GM13976 (cell line): ENCODE data around the gene SOCS3.

Experiments
- DNase-seq: peaks from one replicate; pipeline ENCODE4 v3.0.0; 2012; ENCODE audit warnings: low spot score
- in situ Hi-C: fragments of 300-500 bp; cut with MboI; formaldehyde crosslinking; loops from one replicate; pipeline ENCODE4 v1.12.0; 2022; ENCODE audit warnings: low sequenced_read_pairs, mixed read lengths, inconsistent platforms; ENCODE audit not compliant: unreplicated experiment
- TF ChIP-seq, protein P1 (sequence below): IDR thresholded peaks from 2 replicates; pipeline ENCODE4 v1.5.1; 2012; ENCODE audit warnings: borderline replicate concordance, mild to moderate bottlenecking; ENCODE audit not compliant: insufficient read depth; ENCODE audit errors: extremely low read depth, missing control alignments, control extremely low read depth

The SOCS3 gene

GRCh38 chr17:78376161-78376560 is 16.3 kb upstream of the SOCS3 start:
- no peak for DNase-seq
- TF ChIP-seq, protein P1, sequence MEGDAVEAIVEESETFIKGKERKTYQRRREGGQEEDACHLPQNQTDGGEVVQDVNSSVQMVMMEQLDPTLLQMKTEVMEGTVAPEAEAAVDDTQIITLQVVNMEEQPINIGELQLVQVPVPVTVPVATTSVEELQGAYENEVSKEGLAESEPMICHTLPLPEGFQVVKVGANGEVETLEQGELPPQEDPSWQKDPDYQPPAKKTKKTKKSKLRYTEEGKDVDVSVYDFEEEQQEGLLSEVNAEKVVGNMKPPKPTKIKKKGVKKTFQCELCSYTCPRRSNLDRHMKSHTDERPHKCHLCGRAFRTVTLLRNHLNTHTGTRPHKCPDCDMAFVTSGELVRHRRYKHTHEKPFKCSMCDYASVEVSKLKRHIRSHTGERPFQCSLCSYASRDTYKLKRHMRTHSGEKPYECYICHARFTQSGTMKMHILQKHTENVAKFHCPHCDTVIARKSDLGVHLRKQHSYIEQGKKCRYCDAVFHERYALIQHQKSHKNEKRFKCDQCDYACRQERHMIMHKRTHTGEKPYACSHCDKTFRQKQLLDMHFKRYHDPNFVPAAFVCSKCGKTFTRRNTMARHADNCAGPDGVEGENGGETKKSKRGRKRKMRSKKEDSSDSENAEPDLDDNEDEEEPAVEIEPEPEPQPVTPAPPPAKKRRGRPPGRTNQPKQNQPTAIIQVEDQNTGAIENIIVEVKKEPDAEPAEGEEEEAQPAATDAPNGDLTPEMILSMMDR: no peak
- in situ Hi-C loops: no loop called here

DNA sequence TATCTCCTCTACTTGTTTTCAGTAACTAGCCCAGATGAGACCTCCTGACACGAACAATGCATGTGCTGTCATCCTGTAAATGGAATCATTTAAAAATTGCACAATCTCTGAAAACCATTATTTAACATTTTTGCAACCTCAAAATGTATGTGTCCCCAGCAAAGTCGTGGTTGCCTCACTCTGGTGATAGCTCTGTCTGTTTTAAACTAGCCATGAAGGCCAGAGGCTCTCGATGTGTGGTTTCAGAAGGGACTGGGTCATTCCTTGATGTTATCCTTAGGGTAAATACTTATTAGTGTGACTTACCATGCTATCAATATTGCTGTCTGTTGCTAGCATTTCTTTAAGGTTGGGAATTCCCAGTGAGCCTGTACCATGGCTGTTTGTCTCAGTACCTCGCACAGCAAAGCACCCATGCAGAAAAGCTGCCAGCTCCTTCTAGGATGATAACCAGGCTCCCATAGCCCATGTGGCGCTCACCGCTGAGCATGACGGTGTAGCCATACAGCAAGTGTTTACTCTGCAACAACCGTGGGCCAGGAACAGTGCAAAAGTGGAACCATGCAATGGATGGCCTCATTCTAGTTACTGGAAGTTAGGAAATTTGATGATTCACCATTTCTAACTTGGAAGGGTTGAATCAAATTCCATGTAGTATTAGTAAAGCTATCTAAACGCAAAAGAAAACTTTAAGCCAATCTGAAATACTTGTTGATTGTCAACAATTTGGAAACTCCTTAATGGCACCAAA is 15.7 kb upstream of the SOCS3 start:
- no peak for DNase-seq
- in situ Hi-C loops: no loop called here
- TF ChIP-seq, protein P1: no peak

GRCh38 chr17:78374631-78375274 is 14.9 kb upstream of the SOCS3 start:
- in situ Hi-C loops: no loop called here
- TF ChIP-seq, protein P1: no peak
- no peak for DNase-seq

DNA sequence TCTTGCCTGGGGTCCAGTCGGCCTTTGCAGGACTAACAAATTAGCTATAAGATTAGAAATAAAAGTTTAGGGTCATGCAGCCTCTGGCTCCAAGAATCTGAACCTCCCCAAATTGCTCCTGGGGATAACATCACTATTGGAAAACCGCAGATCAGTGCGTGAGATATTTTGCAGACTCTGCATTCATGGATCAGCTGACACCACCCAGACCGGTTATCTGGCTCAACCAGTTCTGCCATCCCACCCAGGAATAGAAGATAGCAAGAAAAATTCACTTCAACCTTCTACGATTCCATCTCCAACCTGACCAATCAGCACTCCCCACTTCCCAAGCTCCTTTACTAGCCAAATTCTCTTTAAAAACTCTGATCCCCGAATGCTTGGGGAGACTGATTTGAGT is 14.3 kb upstream of the SOCS3 start:
- TF ChIP-seq, protein P1: no peak
- in situ Hi-C loops: no loop called here
- DNase-seq: no peak

GRCh38 chr17:78372841-78373240 is 13.0 kb upstream of the SOCS3 start:
- TF ChIP-seq, protein P1: no peak
- in situ Hi-C loops: no loop called here
- no peak for DNase-seq

DNA sequence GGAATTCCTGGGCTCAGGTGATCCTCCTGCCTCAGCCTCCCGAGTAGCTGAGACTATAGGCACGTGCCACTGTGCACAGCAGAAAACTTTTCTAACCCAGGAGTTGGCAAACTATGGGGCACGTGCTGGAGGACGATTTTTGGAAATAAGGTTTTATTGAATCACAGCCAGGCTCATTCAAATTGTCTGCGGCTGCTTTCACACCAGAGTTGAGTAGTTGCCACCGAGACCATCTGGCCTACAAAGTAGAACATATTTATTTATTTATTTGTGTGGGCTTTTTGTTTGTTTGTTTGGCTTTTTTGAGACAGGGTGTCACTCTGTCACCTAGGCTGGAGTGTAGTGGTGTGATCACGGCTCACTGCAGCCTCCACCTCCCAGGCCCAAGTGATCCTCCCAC is 11.2 kb upstream of the SOCS3 start:
- in situ Hi-C loops: no loop called here
- no peak for DNase-seq
- TF ChIP-seq, protein P1: no peak
